NCI-H2171 treated with DMSO at 0.1 percent for 48 hours (cell line): ENCODE data around the gene FKBP11.
A peak's percentile ranks its signal among the peaks of the same experiment; 100 is the strongest.

Source experiments
- DNase-seq: peaks from one replicate; lab custom pipeline; 2025; lab: John Stamatoyannopoulos, UW

The FKBP11 gene

GRCh38 chr12:48925304-48926011, at the start of gene FKBP11:
FKBP11 (minus strand) TSS chr12:48925492; CDS start chr12:48925428, 64 bp downstream.
- DNase-seq: peak; percentile 52

- no peak for DNase-seq
Observed at GRCh38 chr12:48973941-48974673, 48.8 kb upstream of the FKBP11 start.

GRCh38 chr12:48973531-48973930, 48.2 kb upstream of the FKBP11 start:
- no peak for DNase-seq

GRCh38 chr12:48972952-48973483, 47.7 kb upstream of the FKBP11 start:
- no peak for DNase-seq

- no peak for DNase-seq
Observed at GRCh38 chr12:48972213-48972951, 47.1 kb upstream of the FKBP11 start.

GRCh38 chr12:48970702-48971334, 45.5 kb upstream of the FKBP11 start:
- DNase-seq: no peak

DNA sequence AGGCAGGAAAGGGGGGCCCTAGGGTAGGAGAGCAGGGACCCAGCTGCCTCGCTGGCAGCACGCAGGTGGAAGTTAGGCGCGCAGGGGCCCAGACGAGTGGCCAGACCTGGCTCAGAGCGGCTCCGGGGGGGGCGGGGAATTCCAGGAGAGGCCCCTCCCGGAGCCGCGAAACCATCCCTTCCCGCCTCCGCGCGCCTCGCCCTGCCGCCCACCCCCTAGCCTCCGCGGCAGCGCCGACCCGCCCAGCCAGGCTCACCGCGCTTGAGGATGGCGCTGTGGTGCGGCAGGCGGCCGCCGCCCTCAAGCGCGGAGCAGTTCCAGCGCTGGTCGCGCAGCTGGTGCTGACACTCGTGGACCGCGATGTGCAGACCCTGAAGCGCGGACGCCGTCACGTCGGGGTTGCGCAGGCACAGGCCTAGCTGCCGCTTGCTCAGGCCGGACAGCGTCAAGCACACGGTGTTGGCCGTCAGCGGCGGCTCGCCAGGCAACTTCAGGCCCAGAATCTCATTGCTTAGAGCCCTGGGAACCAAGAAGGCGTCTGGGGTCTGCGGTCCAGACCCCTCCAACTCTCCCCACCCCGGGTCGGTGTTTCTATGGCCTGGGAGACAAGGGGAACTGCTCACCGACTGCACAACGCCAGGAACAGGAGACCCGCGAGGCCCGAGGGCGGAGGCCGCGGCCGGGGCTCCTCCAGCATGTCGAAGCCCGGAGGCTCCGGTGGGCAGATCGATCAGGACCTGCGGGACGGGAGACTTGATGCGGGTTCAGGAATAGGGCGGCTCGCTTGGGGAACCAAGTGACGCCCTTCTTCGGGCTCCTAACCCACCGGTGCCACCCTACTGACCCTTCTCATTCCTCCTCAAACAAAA, 44.8 kb upstream of the FKBP11 start:
- DNase-seq: no peak

- DNase-seq: no peak
Observed at GRCh38 chr12:48969160-48969771, 44.0 kb upstream of the FKBP11 start.

- DNase-seq: no peak
Observed at GRCh38 chr12:48968467-48968866, 43.2 kb upstream of the FKBP11 start.

- no peak for DNase-seq
Observed at GRCh38 chr12:48967991-48968390, 42.7 kb upstream of the FKBP11 start.

DNA sequence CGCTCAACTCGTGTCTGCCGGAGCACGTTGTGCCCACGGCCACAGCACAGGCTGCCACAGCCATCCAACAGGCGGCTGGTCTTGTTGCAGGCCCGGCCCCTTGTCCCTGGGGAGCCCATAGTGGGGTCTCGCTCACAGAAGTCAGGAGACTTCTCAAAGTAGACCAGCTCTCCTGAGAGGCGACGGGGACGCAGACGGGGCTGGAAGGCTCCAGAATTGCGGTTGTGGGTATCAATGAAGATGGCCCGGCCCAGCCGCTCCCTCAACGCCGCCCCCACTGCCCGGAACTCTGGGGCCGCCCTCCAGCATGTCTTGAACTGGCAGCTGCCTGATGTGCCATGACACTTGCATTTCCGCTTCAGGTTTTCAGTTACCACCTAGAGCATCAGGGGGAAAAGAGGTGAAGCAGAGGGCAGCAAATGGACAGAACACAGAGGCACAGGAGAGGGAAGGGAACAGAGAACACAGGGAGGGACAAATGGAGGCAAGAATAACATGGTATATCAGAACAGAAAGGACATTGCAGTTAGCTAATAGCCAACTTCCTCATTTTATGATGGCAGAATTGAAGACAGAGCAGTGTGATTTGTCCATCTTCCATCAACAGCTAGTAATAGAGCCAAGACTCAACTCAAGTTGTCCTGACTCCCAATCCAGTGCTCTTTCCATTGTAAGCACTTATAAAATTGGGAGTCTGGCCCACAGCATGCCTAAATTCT, 41.0 kb upstream of the FKBP11 start:
- DNase-seq: no peak

- DNase-seq: no peak
Observed at GRCh38 chr12:48965298-48965838, 40.1 kb upstream of the FKBP11 start.

- DNase-seq: no peak
Observed at GRCh38 chr12:48961801-48962200, 36.5 kb upstream of the FKBP11 start.

GRCh38 chr12:48961331-48961730, 36.0 kb upstream of the FKBP11 start:
- no peak for DNase-seq

DNA sequence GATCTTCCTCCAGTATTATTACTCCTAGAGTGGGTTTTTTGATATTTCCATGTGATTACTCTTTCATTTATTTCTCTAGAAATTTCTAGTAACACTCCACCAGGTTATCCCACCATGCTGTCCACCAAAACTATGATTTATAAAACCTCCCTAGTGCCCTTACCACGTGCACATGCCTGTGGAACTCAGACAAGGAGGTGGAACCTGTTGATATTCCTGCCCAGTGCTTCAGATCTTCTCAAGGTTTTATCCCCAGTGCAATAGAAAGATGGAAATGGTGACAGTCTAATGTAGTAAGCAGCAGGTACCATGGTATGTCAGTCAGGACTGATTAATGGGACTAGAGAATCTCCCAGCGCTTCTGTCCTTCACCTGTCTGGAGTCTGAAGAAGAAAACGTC, 35.5 kb upstream of the FKBP11 start:
- DNase-seq: no peak

DNA sequence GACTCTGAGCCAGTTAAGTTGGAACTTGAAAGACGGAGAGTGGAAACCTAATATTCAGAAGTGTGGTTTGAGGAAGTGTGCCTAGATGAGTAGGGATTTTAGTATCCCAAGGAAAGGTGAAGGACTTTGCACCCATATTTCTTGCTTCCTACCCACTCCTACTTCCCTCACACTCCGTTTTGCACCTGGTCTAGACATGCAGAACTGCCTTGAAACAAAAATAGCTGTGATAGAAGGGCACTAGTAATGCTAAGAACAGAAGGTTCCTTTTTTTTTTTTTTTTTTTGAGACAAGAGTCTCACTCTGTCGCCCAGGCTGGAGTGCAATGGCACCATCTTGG, 32.7 kb upstream of the FKBP11 start:
- peak; percentile 76 for DNase-seq

DNA sequence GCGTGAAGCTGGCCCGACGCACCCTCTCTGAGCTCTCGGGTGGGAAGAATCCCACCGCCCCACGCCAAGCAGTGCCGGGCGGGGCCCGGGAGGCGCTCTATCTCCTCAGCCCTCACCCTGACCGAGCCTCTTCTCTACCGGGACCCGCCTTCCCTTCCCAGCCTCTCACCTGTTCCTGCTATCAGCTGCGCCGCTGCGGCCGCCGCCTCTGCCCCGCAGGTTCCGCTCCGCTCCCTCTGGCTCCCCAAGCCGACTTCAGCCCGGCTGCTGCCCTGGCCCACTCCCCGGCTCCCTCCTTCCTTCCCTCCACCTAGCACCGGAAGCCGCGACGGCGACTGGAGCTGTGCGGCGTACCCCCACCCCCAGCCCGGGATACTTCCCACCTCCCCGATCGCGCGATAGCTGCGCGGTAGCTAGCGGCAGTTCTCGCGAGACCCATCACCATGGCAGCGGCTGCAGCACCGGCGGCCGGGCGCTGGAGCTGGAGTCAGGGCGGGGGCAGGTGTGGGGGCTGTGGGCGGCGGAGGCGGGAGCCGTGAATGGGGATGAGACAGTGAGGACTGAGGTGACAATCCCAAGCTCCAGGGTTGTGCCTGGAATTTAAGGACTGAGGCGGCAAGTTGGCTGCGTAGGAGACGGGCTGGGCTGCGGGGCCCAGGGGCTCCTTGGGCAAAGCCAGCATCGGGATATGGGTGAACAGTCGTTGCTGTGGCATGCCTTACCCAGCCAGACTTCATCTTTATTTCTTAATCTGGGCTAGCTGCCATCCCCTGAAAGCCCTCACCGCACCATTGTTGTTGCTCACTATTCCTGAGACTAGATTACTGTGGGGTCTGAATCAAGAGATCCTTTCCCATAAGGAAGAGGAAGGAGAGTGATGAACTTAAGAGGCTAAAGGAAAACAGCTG, 32.1 kb upstream of the FKBP11 start, which contains the start of gene ARF3:
Gene ARF3, minus strand, starts transcription at position 347 of the 908 bp plus-strand sequence. CDS start 16,392 bp downstream, outside the sequence.
- peak; percentile 95 for DNase-seq

DNA sequence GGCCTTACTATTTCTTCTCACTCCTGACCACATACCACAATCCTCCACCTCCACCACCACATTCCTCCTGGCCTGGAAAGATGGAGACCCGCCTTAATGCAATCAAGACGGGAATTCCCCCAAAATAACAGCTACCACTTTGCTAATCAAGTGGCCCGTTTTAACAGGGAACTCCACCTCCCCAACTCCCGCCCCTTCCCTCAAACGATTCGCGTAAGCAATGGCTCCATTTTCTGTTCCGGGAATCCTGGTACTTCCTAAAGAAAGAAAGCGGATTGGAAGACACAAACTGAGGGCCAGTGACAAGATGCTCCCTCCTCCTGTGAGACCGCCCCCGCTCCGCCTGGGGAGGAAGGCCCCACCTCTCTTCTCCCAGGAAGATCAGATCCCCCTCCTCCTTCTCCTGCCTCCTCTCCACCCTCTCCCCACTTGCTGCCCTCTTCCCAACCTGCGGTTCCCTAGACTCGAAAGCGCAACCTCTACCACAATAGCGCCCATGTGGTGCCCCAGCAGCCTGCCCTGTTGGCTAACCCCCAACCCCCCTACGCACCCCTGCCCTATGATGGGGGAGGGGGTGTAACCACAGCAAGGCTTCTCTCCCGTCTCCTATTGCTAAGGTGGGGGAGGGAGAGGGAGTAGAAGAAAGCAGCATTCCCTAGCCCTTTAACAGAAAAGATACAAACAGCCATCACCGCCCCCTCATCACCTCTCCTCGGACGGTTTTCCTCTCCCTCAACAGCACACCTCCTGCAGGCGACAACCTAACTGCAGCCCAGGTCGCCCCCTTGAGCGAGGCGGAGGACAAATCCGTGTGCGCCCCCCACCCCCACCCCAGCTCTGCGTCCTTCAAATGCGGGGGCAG, 31.2 kb upstream of the FKBP11 start:
- peak; percentile 97 for DNase-seq
